ENCODE measurements around the gene SORBS1. TPM values are rescaled to one million over a fixed set of nuclear protein-coding genes. Genes with fewer than 3 reads are reported as not detected.
A peak's percentile ranks its signal among the peaks of the same experiment; 100 is the strongest.

SORBS1 gene
- total and polyA plus RNA-seq, 4 donors, result 33.2 to 71.3 (median 44.1) TPM

DNA sequence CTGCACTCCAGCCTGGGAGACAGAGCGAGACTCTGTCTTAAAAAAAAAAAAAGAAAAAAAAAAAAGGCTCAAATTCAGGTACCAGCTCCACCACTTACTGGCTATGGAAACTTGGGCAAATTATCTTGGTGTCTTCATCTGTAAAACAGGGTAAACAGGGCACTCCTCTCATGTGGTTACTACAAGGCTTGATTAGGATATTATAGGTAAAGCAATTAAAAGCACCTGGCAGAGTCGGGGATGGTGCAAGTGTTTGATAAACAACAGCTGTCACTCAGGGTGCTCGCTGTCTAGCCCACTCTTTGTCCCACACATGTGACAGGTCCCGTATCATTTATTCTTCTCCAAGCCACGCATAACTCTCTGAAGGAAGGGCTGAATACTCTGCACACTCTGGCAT lies 96.9 kb downstream of the SORBS1 start:
- no peaks in the 10 kb centered on the region for H3K27me3 ChIP-seq (ENCODE audit: control insufficient read depth in 4 of 4, insufficient read depth in 4 of 4, low read length in 3 of 4)
- TF ChIP-seq RAD21 (IDR thresholded peaks at IDR 0.05) (no peak), YY1 (IDR thresholded peaks at IDR 0.05) (no peak), NR2F2 (IDR thresholded peaks at IDR 0.05) (no peak), EGR1 (IDR thresholded peaks at IDR 0.05; ENCODE audit: low read depth in 2 of 2) (no peak), FOXA1 (IDR thresholded peaks at IDR 0.05) (no peak), SP1 (IDR thresholded peaks at IDR 0.05) (no peak), RXRA (IDR thresholded peaks at IDR 0.05) (no peak), JUND (IDR thresholded peaks at IDR 0.05) (no peak), TAF1 (conservative IDR thresholded peaks at IDR 0.05) (no peak), FOXA2 (IDR thresholded peaks at IDR 0.05) (no peak), HNF4G (IDR thresholded peaks at IDR 0.05) (no peak), GABPA (IDR thresholded peaks at IDR 0.05 in 1 of 2, conservative IDR thresholded peaks at IDR 0.05 in 1 of 2) (no peak), HNF4A (conservative IDR thresholded peaks at IDR 0.05) (no peak)
- TF ChIP-seq, protein P1, sequence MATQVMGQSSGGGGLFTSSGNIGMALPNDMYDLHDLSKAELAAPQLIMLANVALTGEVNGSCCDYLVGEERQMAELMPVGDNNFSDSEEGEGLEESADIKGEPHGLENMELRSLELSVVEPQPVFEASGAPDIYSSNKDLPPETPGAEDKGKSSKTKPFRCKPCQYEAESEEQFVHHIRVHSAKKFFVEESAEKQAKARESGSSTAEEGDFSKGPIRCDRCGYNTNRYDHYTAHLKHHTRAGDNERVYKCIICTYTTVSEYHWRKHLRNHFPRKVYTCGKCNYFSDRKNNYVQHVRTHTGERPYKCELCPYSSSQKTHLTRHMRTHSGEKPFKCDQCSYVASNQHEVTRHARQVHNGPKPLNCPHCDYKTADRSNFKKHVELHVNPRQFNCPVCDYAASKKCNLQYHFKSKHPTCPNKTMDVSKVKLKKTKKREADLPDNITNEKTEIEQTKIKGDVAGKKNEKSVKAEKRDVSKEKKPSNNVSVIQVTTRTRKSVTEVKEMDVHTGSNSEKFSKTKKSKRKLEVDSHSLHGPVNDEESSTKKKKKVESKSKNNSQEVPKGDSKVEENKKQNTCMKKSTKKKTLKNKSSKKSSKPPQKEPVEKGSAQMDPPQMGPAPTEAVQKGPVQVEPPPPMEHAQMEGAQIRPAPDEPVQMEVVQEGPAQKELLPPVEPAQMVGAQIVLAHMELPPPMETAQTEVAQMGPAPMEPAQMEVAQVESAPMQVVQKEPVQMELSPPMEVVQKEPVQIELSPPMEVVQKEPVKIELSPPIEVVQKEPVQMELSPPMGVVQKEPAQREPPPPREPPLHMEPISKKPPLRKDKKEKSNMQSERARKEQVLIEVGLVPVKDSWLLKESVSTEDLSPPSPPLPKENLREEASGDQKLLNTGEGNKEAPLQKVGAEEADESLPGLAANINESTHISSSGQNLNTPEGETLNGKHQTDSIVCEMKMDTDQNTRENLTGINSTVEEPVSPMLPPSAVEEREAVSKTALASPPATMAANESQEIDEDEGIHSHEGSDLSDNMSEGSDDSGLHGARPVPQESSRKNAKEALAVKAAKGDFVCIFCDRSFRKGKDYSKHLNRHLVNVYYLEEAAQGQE (IDR thresholded peaks at IDR 0.05), result no peak
- TF ChIP-seq, protein P2, sequence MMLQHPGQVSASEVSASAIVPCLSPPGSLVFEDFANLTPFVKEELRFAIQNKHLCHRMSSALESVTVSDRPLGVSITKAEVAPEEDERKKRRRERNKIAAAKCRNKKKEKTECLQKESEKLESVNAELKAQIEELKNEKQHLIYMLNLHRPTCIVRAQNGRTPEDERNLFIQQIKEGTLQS (IDR thresholded peaks at IDR 0.05), result no peak
- TF ChIP-seq, protein P3, sequence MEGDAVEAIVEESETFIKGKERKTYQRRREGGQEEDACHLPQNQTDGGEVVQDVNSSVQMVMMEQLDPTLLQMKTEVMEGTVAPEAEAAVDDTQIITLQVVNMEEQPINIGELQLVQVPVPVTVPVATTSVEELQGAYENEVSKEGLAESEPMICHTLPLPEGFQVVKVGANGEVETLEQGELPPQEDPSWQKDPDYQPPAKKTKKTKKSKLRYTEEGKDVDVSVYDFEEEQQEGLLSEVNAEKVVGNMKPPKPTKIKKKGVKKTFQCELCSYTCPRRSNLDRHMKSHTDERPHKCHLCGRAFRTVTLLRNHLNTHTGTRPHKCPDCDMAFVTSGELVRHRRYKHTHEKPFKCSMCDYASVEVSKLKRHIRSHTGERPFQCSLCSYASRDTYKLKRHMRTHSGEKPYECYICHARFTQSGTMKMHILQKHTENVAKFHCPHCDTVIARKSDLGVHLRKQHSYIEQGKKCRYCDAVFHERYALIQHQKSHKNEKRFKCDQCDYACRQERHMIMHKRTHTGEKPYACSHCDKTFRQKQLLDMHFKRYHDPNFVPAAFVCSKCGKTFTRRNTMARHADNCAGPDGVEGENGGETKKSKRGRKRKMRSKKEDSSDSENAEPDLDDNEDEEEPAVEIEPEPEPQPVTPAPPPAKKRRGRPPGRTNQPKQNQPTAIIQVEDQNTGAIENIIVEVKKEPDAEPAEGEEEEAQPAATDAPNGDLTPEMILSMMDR (IDR thresholded peaks at IDR 0.05; ENCODE audit: low read depth, low read length, missing input control), result no peak
- TF ChIP-seq, protein P4, sequence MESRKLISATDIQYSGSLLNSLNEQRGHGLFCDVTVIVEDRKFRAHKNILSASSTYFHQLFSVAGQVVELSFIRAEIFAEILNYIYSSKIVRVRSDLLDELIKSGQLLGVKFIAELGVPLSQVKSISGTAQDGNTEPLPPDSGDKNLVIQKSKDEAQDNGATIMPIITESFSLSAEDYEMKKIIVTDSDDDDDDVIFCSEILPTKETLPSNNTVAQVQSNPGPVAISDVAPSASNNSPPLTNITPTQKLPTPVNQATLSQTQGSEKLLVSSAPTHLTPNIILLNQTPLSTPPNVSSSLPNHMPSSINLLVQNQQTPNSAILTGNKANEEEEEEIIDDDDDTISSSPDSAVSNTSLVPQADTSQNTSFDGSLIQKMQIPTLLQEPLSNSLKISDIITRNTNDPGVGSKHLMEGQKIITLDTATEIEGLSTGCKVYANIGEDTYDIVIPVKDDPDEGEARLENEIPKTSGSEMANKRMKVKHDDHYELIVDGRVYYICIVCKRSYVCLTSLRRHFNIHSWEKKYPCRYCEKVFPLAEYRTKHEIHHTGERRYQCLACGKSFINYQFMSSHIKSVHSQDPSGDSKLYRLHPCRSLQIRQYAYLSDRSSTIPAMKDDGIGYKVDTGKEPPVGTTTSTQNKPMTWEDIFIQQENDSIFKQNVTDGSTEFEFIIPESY (IDR thresholded peaks at IDR 0.05), result no peak
- TF ChIP-seq, protein P5, sequence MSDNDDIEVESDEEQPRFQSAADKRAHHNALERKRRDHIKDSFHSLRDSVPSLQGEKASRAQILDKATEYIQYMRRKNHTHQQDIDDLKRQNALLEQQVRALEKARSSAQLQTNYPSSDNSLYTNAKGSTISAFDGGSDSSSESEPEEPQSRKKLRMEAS (IDR thresholded peaks at IDR 0.05), result no peak
- H3K36me3 ChIP-seq (ENCODE audit: control insufficient read depth in 4 of 4, insufficient read depth in 3 of 4, low read depth in 1 of 4, low read length in 3 of 4), result no peaks in the 10 kb centered on the region
- 77% methylated on average over 5 of the region's 5 CpGs for WGBS
- peak overlapping the region in 1 of 2 donors; percentile 55 for H3K27ac ChIP-seq (ENCODE audit: low read depth in 1 of 2, low read length in 2 of 2)
- H3K9ac ChIP-seq (ENCODE audit: low read depth in 1 of 2, low read length in 2 of 2), result no peak overlapping the region
- H3K4me3 ChIP-seq (ENCODE audit: low read depth in 1 of 3, low read length in 3 of 3), result no peak overlapping the region
- H3K9me3 ChIP-seq (ENCODE audit: control insufficient read depth in 4 of 4, low read length in 3 of 4), result no peaks in the 10 kb centered on the region
- DNase-seq (ENCODE audit: low spot score), result no peak
- H3K4me1 ChIP-seq (ENCODE audit: control insufficient read depth in 4 of 4, insufficient read depth in 4 of 4, low read length in 3 of 4), result peaks cover 8 to 19% (median 18%) of the 10 kb centered on the region in 4 donors

Data from liver (tissue), 9 donors.